Natural killer cell (primary cell): ENCODE data around the gene TMEM45A. TPM values are rescaled to one million over a fixed set of nuclear protein-coding genes. Genes with fewer than 3 reads are reported as not detected.
"Not testable (repeated sequence)": the region's sequence is repeated elsewhere in the genome, so short reads cannot be mapped to it uniquely, and the experiment has no call there.

Experiments
- ATAC-seq, 3 donors: fragments of 150-1000 bp in 2 of 3; fragments of 200-7000 bp in 1 of 3; cut with Tn5 transposase; 1 replicate in 1 of 3; 2 replicates in 2 of 3; pipeline ENCODE4 v1.10.0; 2021; ENCODE audit warnings: mild to moderate bottlenecking in 2 of 3, moderate library complexity in 2 of 3
- DNase-seq, 2 donors: peaks; one replicate each; pipeline versions ENCODE4 v3.0.0 to v3.0.0-alpha.2; 2013 to 2021; ENCODE audit warnings: mixed read lengths in 1 of 2
- H3K27ac ChIP-seq: one replicate; pipeline ENCODE4 v1.5.1; 2013; ENCODE audit warnings: mild to moderate bottlenecking, low read length
- H3K27me3 ChIP-seq: one replicate; pipeline ENCODE4 v1.6.1; 2013; ENCODE audit warnings: low read length; ENCODE audit not compliant: control insufficient read depth, insufficient read depth
- H3K36me3 ChIP-seq: one replicate; pipeline ENCODE4 v1.6.1; 2013; ENCODE audit warnings: low read length; ENCODE audit not compliant: control insufficient read depth, insufficient read depth
- H3K4me1 ChIP-seq: one replicate; pipeline ENCODE4 v1.6.1; 2013; ENCODE audit warnings: low read length; ENCODE audit not compliant: control insufficient read depth, insufficient read depth
- H3K4me3 ChIP-seq: one replicate; pipeline ENCODE4 v1.5.1; 2013; ENCODE audit warnings: low read length
- H3K9me3 ChIP-seq: one replicate; pipeline ENCODE4 v1.6.1; 2013; ENCODE audit warnings: low read length; ENCODE audit not compliant: control insufficient read depth, insufficient read depth
- H3K27ac Mint-ChIP-seq, 2 donors: one replicate each; pipeline ENCODE4 v1.8.0; 2022; ENCODE audit warnings: mild to moderate bottlenecking in 2 of 2, mixed read lengths in 2 of 2, moderate library complexity in 1 of 2
- H3K27me3 Mint-ChIP-seq, 2 donors: one replicate each; pipeline ENCODE4 v1.8.0; 2022; ENCODE audit warnings: low read depth in 2 of 2, mixed read lengths in 2 of 2
- H3K36me3 Mint-ChIP-seq: one replicate; pipeline ENCODE4 v1.8.0; 2022; ENCODE audit warnings: mixed read lengths
- H3K4me1 Mint-ChIP-seq, 2 donors: one replicate each; pipeline ENCODE4 v1.8.0; 2022; ENCODE audit warnings: mixed read lengths in 2 of 2
- H3K4me3 Mint-ChIP-seq: one replicate; pipeline ENCODE4 v1.8.0; 2022; ENCODE audit warnings: mild to moderate bottlenecking, moderate library complexity, mixed read lengths
- H3K9me3 Mint-ChIP-seq, 2 donors: one replicate each; pipeline ENCODE4 v1.8.0; 2022; ENCODE audit warnings: mixed read lengths in 2 of 2
- CTCF ChIP-seq: fragments of 200-600 bp; IDR thresholded peaks from one replicate; pipeline ENCODE4 v1.8.0; 2022; ENCODE audit warnings: antibody characterized with exemption
- WGBS: methylation state at CpG from one replicate; pipeline ENCODE4 v1.1.7; 2013; ENCODE audit warnings: missing lambda C conversion rate; ENCODE audit not compliant: insufficient coverage; 5-methylcytosine and 5-hydroxymethylcytosine counted together
- intact Hi-C: fragments of 100-400 bp; cut with micrococcal nuclease; formaldehyde crosslinking; loops from one replicate; pipeline ENCODE4 v1.14.2; 2022
- total RNA-seq, 4 donors: library from RNA; stranded (reverse); fragments of 120-200 nt in 1 of 4; gene quantifications; one replicate each; pipeline versions ENCODE4 v1.2.3 to v1.2.4, GENCODE V29; 2013 to 2022

TMEM45A gene
- total RNA-seq, 3 donors from 2014 or later (not counting 1 experiment from before 2014, with no cell fraction given), result 0.23 to 0.49 (median 0.25) TPM

GRCh38 chr3:100503448-100503847, 11.0 kb downstream of the TMEM45A start:
- no peak overlapping the region for H3K4me3 Mint-ChIP-seq
- WGBS, result 100% methylated on average over 1 of the region's 1 CpG
- H3K27me3 Mint-ChIP-seq, result peaks cover 21 to 63% of the 10 kb centered on the region in 2 donors
- H3K27ac Mint-ChIP-seq, result no peak overlapping the region
- intact Hi-C loops, result no loop called here
- no peaks in the 10 kb centered on the region for H3K36me3 ChIP-seq
- no peak overlapping the region for H3K4me3 ChIP-seq
- TF ChIP-seq CTCF, result no peak
- H3K9me3 Mint-ChIP-seq, result no peaks in the 10 kb centered on the region
- H3K4me1 Mint-ChIP-seq, result no peaks in the 10 kb centered on the region
- ATAC-seq (no peak), DNase-seq (no peak)
- H3K36me3 Mint-ChIP-seq, result no peaks in the 10 kb centered on the region
- H3K27ac ChIP-seq, result no peak overlapping the region
- H3K4me1 ChIP-seq, result no peaks in the 10 kb centered on the region
- H3K27me3 ChIP-seq, result no peaks in the 10 kb centered on the region
- no peaks in the 10 kb centered on the region for H3K9me3 ChIP-seq

- H3K27ac ChIP-seq, result no peak overlapping the region
- no peak overlapping the region for H3K27ac Mint-ChIP-seq
- 64% methylated on average over 1 of the region's 2 CpGs for WGBS
- no peaks in the 10 kb centered on the region for H3K4me1 Mint-ChIP-seq
- H3K4me3 Mint-ChIP-seq, result no peak overlapping the region
- no peaks in the 10 kb centered on the region for H3K36me3 ChIP-seq
- intact Hi-C loops, result no loop called here
- peaks cover 25 to 57% of the 10 kb centered on the region in 2 donors for H3K27me3 Mint-ChIP-seq
- no peak for DNase-seq
- no peaks in the 10 kb centered on the region for H3K36me3 Mint-ChIP-seq
- no peak overlapping the region for H3K4me3 ChIP-seq
- H3K4me1 ChIP-seq, result no peaks in the 10 kb centered on the region
- no peaks in the 10 kb centered on the region for H3K9me3 ChIP-seq
- H3K27me3 ChIP-seq, result no peaks in the 10 kb centered on the region
- H3K9me3 Mint-ChIP-seq, result no peaks in the 10 kb centered on the region
- TF ChIP-seq CTCF, result no peak
- ATAC-seq, result no peak
Measured at GRCh38 chr3:100506355-100506754, 13.9 kb downstream of the TMEM45A start.

GRCh38 chr3:100509818-100510217, 17.4 kb downstream of the TMEM45A start:
- H3K4me1 ChIP-seq, H3K9me3 ChIP-seq, intact Hi-C loops, H3K4me3 ChIP-seq, H3K36me3 Mint-ChIP-seq, H3K4me3 Mint-ChIP-seq, H3K27ac Mint-ChIP-seq, H3K4me1 Mint-ChIP-seq, DNase-seq, H3K9me3 Mint-ChIP-seq, H3K27me3 ChIP-seq, ATAC-seq, H3K36me3 ChIP-seq, H3K27ac ChIP-seq: not testable (repeated sequence)
- WGBS, result over 99% methylated on average over 11 of the region's 15 CpGs
- H3K27me3 Mint-ChIP-seq, result peaks cover 22 to 32% of the 10 kb centered on the region in 2 donors

GRCh38 chr3:100516232-100516631, 23.8 kb downstream of the TMEM45A start:
- peak in 1 of 3 donors; percentile 53 for ATAC-seq
- Mint-ChIP-seq H3K27ac (no peak overlapping the region), H3K4me1 (no peaks in the 10 kb centered on the region), H3K4me3 (no peak overlapping the region), H3K36me3 (no peaks in the 10 kb centered on the region), H3K27me3 (no peaks in the 10 kb centered on the region), H3K9me3 (no peaks in the 10 kb centered on the region)
- H3K4me3 ChIP-seq, result no peak overlapping the region
- H3K36me3 ChIP-seq, result no peaks in the 10 kb centered on the region
- no peaks in the 10 kb centered on the region for H3K9me3 ChIP-seq
- no peaks in the 10 kb centered on the region for H3K4me1 ChIP-seq
- intact Hi-C loops, result no loop called here
- no peak for TF ChIP-seq CTCF
- no peak overlapping the region for H3K27ac ChIP-seq
- no peaks in the 10 kb centered on the region for H3K27me3 ChIP-seq
- no peak for DNase-seq
- 36% methylated on average over 2 of the region's 2 CpGs for WGBS
